Adrenal gland (tissue), 12 donors: ENCODE data around the gene TRIM63. TPM values are rescaled to one million over a fixed set of nuclear protein-coding genes. Genes with fewer than 3 reads are reported as not detected.
A peak's percentile ranks its signal among the peaks of the same experiment; 100 is the strongest.
"Not testable (repeated sequence)": the region's sequence is repeated elsewhere in the genome, so short reads cannot be mapped to it uniquely, and the experiment has no call there.

ENCODE experiments used
- DNase-seq, 7 donors: peaks; one replicate each; pipeline ENCODE4 v3.0.0-alpha.2; 2019 to 2020
- H3K27ac ChIP-seq, 5 donors: fragments of 200-600 bp; sonication (generic) in 4 of 5; 1 replicate in 3 of 5; 2 replicates in 2 of 5; pipeline versions ENCODE4 v1.5.1 to v1.8.0; 2016 to 2020; ENCODE audit warnings: mild to moderate bottlenecking in 1 of 5
- H3K27me3 ChIP-seq: fragments of 200-600 bp; 2 replicates; pipeline ENCODE4 v1.8.0; 2021
- H3K36me3 ChIP-seq, 2 donors: fragments of 200-600 bp; replicated peaks in 1 of 2; 1 replicate in 1 of 2; 2 replicates in 1 of 2; pipeline versions ENCODE4 v1.5.1 to v1.8.0; 2018 to 2022
- H3K4me1 ChIP-seq, 2 donors: fragments of 200-600 bp; replicated peaks in 1 of 2; 1 replicate in 1 of 2; 2 replicates in 1 of 2; pipeline versions ENCODE4 v1.5.1 to v1.8.0; 2018 to 2021
- H3K4me3 ChIP-seq, 4 donors: fragments of 200-600 bp; sonication (generic) in 3 of 4; one replicate each; pipeline ENCODE4 v1.5.1; 2016 to 2018
- H3K9me3 ChIP-seq, 3 donors: fragments of 200-600 bp; sonication (generic) in 1 of 3; replicated peaks in 1 of 3; 1 replicate in 2 of 3; 2 replicates in 1 of 3; pipeline versions ENCODE4 v1.5.1 to v1.8.0; 2016 to 2021
- POLR2A ChIP-seq, 2 donors: fragments of 450-650 bp; IDR thresholded peaks; one replicate each; pipeline ENCODE4 v1.6.1; 2017; ENCODE audit warnings: antibody characterized with exemption in 2 of 2, mild to moderate bottlenecking in 2 of 2, moderate library complexity in 1 of 2
- WGBS, 4 donors: extraction: QIAGEN DNeasy Blood & Tissue Kit in 2 of 4; methylation state at CpG; one replicate each; pipeline versions ENCODE4 v1.1.5 to v1.1.7; 2013 to 2017; 5-methylcytosine and 5-hydroxymethylcytosine counted together
- intact Hi-C, 2 donors: fragments of 100-400 bp; cut with DNase I; formaldehyde crosslinking; loops; one replicate each; pipeline versions ENCODE4 v1.14.1 to v1.15.0; 2022 to 2023
- polyA plus RNA-seq, 3 donors: library from polyadenylated mRNA; stranded (reverse); fragments of 200-250 nt in 2 of 3; fragments of 350-450 nt in 1 of 3; fragmentation: Illumina TruSeq in 1 of 3; extraction: RNeasy Lipid Tissue Mini Kit (QIAGEN cat#74804) in 1 of 3; gene quantifications; one replicate each; pipeline ENCODE4 v1.2.3, GENCODE V29; 2013 to 2014
- total RNA-seq, 9 donors: library from RNA; depleted of rRNA in 4 of 9; stranded (reverse); fragments of >200 nt in 4 of 9; fragments of 120-200 nt in 1 of 9; fragmentation: NEBNext Ultra II Directional in 1 of 9; extraction: Animal tissue kit (Norgen Biotek cat#: 25700) in 1 of 9; gene quantifications; one replicate each; pipeline versions ENCODE4 v1.1.0 to v1.2.4, GENCODE V29; 2013 to 2023
- TF ChIP-seq, protein P1 (sequence below), 6 experiments: fragments of 450-650 bp in 4 of 6; fragments of 200-600 bp in 2 of 6; sonication (generic) in 1 of 6; IDR thresholded peaks; 1 replicate in 5 of 6; 2 replicates in 1 of 6; pipeline versions ENCODE4 v1.5.1 to v1.8.0; 2016 to 2021; ENCODE audit warnings: antibody characterized with exemption in 6 of 6, mild to moderate bottlenecking in 2 of 6, moderate library complexity in 1 of 6
- donor health status: healthy with polysubstance abuse.
- donor health status: Bipolar disorder and iron deficiency.
- donor health status: DM: yes; HTN: yes; CAD: no.
- donor health status: DM: no; HTN: no; CAD: no.
- donor health status: DM: no; HTN: no; CAD: no.
- donor health status: DM: yes; HTN: yes; CAD: no.

TRIM63 gene
- total and polyA plus RNA-seq, 12 donors, result 0.06 to 4.6 (median 0.18) TPM; not detected in 7

DNA sequence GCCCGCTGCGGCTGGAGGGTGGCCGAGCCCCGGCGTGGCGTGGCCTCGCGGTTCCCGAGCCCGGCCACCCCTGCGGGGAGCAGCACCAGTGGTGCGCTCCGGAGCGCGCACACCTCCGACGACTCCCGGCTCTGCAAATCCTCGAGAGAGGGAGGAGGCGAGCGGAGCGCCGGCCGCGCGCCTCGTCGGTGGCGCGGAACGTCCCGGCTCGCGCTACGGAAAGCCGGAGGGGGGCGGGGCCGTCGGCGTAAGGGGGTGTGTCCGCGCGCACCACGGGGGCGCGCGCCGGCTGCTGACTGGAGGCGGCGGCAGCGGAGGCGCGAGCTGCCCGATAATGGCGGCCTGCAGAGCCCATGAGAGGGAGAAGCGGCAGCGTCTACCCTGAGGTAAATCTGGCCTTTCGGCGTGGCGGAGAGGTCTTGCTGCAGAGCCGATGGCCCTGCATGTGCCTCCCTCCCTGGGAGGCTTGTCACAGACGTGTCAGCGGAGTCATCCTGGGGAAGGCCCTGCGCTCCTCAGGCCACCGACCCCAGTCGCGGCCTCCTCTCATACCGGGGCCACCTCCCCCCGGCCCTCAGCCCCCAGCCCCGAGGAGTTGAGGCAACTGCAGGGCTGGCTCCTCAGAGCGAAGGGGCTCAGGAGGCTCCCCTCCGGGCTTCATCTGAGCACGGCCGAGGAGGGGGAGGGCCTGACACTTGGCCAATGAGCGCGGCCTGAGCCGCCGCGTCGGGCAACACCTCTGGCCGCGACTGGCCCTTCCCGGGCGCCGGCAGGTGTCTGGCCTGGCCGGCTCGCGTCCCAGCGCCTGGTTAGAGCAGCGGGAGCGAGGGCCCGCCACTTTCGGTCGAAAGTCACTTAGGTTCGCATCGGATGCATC lies 44.3 kb upstream of the TRIM63 start, which contains the start of gene PDIK1L:
TSS of gene PDIK1L (plus strand) at position 295 of the 877 bp plus-strand sequence. CDS start 2,485 bp downstream, outside the sequence.
- DNase-seq, result peak; percentile 93 to 96 (median 94)
- intact Hi-C loops, result no loop called here
- no peaks in the 10 kb centered on the region for H3K9me3 ChIP-seq
- H3K36me3 ChIP-seq, result peaks cover 0 to 17% of the 10 kb centered on the region in 2 donors
- H3K4me1 ChIP-seq, result peaks cover 0 to 21% of the 10 kb centered on the region in 2 donors
- H3K4me3 ChIP-seq, result peak within 1 kb of the TSS; percentile 83 to 94 (median 90)
- WGBS, 4 donors, result 0 to 2% (median 0%) methylated on average over 13 to 96 of the region's 96 CpGs
- TF ChIP-seq, protein P1, sequence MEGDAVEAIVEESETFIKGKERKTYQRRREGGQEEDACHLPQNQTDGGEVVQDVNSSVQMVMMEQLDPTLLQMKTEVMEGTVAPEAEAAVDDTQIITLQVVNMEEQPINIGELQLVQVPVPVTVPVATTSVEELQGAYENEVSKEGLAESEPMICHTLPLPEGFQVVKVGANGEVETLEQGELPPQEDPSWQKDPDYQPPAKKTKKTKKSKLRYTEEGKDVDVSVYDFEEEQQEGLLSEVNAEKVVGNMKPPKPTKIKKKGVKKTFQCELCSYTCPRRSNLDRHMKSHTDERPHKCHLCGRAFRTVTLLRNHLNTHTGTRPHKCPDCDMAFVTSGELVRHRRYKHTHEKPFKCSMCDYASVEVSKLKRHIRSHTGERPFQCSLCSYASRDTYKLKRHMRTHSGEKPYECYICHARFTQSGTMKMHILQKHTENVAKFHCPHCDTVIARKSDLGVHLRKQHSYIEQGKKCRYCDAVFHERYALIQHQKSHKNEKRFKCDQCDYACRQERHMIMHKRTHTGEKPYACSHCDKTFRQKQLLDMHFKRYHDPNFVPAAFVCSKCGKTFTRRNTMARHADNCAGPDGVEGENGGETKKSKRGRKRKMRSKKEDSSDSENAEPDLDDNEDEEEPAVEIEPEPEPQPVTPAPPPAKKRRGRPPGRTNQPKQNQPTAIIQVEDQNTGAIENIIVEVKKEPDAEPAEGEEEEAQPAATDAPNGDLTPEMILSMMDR (IDR thresholded peaks at IDR 0.05), result no peak
- peak in 1 of 2 donors; percentile 74 for TF ChIP-seq POLR2A (IDR thresholded peaks at IDR 0.05)
- H3K27ac ChIP-seq, result peak within 1 kb of the TSS; percentile 86 to 99 (median 94)
- no peaks in the 10 kb centered on the region for H3K27me3 ChIP-seq

DNA sequence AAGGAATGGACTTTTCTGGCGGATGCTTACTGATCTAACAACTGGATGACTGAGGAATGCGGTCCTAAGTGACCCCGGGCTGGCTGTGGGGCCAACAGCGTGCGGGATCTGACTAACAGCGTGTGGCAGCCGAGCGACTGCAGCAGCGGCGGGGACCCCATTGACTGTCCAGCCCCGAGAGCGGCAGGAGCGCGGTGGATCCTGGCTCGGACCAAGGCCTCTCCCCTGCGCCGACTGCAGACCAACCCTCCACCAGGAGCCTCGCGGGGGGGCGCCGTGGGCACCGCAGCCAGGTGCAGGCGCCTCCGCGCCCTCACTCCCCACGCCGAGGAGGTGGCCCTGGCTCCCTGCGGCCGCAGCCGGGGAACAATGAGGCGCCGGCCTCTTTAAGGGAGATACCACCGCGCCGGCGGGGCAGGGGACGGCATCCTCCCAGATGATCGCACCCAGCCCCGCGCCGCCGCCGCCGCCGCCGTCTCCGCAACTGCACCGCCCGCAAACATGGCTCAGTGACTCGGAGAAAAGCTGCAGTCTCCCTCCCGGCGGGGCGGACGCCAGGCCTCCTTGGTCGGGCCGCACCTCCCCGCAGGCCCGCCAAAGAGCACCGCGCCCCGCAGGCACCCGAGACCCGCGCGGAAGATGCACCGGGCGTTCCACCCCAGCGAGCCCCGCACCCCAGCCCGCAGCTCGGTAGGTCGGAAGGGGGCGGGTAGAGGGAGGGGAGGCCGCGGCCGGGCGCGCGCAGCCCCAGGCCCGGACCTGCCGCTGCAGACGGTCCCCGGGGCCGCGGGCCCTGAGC lies 43.5 kb upstream of the TRIM63 start:
- 0 to 2% (median 1%) methylated on average over 10 to 85 of the region's 85 CpGs for WGBS, 4 donors
- peak in 1 of 2 donors; percentile 44 for TF ChIP-seq POLR2A (IDR thresholded peaks at IDR 0.05)
- TF ChIP-seq, protein P1 (IDR thresholded peaks at IDR 0.05), result no peak
- DNase-seq, result peak; percentile 75 to 83 (median 80)
- Histone ChIP-seq H3K4me3 (peak overlapping the region; percentile 60 to 92 (median 86)), H3K36me3 (peaks cover 0 to 11% of the 10 kb centered on the region in 2 donors), H3K27ac (peak overlapping the region; percentile 54 to 99 (median 94)), H3K9me3 (no peaks in the 10 kb centered on the region), H3K27me3 (no peaks in the 10 kb centered on the region), H3K4me1 (peaks cover 0 to 21% of the 10 kb centered on the region in 2 donors)
- intact Hi-C loops, result no loop called here

DNA sequence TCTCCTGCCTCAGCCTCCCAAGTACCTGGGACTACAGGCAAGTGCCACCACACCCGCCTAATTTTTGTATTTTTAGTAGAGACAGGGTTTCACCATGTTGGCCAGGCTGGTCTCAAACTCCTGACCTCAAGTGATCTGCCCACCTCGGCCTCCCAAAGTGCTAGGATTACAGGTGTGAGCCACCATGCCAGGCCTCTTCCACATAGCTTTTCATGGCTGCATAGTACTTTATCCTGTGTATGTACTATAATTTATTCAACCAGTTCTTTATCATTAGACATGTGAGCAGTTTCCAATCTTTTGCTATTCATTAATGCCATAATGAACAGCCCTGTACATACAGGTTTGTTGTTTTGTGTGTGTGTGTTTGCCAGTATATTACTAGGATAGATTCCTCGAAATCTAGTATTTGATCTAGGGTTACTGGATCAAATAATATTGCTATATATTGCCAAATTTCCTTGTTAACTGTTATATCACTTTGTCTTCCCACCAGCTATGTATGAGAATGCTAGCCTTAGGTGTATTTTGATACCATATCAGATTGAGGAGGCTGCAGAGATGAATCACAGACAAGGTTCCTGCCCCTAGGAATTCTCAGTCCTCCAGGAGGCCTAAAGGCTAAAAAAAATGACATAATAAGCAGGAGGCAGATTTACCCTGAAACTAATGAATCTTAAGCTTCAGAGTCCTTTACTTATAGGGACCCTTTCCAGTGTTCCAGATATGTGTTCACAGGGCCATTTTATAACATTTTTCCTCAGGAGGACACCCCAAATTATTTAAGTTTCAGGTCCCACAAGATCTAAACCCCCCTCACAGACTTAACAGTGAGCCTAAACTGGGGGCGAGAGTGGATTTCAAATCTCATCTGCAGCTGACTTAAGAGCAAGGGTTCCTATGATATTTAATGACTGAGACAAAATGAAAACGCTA lies 42.1 kb upstream of the TRIM63 start:
- H3K27ac ChIP-seq, result no peak overlapping the region

DNA sequence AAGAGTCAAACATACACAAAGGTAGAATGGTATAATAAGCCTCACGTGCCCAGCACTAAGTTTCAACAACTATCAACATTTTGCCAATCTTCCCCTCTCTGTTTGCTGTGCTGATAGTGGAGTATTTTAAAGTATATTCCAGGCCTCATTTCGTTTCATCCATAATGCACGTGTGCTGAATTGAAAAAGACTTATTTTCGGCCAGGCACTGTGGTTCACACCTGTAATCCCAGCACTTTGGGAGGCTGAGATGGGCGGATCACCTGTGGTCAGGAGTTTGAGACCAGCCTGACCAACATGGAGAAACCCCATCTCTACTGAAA lies 37.8 kb upstream of the TRIM63 start:
- H3K27ac ChIP-seq, H3K27me3 ChIP-seq, H3K4me1 ChIP-seq, H3K4me3 ChIP-seq, DNase-seq, H3K36me3 ChIP-seq, intact Hi-C loops, H3K9me3 ChIP-seq: not testable (repeated sequence)
- TF ChIP-seq, protein P1 (IDR thresholded peaks at IDR 0.05), result peak in 1 of 6 experiments; percentile 9
- WGBS, 4 donors, result 30 to 46% (median 36%) methylated on average over 5 of the region's 5 CpGs

More for the DNA sequence above, 42.1 kb upstream of the TRIM63 start:
- no peaks in the 10 kb centered on the region for H3K27me3 ChIP-seq
- intact Hi-C loops, result no loop called here
- no peak overlapping the region for H3K4me3 ChIP-seq
- H3K36me3 ChIP-seq, result no peaks in the 10 kb centered on the region
- H3K9me3 ChIP-seq, result no peaks in the 10 kb centered on the region
- 91 to 96% (median 92%) methylated on average over 5 of the region's 5 CpGs for WGBS, 4 donors
- DNase-seq, result no peak
- no peak for TF ChIP-seq POLR2A (IDR thresholded peaks at IDR 0.05)
- H3K4me1 ChIP-seq, result peaks cover 0 to 21% of the 10 kb centered on the region in 2 donors
